Natural killer cell (primary cell): ENCODE measurements around the gene ZNF142. TPM values are rescaled to one million over a fixed set of nuclear protein-coding genes. Genes with fewer than 3 reads are reported as not detected.

Source experiments
- ATAC-seq, 3 donors: fragments of 150-1000 bp in 2 of 3; fragments of 200-7000 bp in 1 of 3; cut with Tn5 transposase; 1 replicate in 1 of 3; 2 replicates in 2 of 3; pipeline ENCODE4 v1.10.0; 2021; ENCODE audit warnings: mild to moderate bottlenecking in 2 of 3, moderate library complexity in 2 of 3
- DNase-seq, 2 donors: peaks; one replicate each; pipeline versions ENCODE4 v3.0.0 to v3.0.0-alpha.2; 2013 to 2021; ENCODE audit warnings: mixed read lengths in 1 of 2
- H3K27ac ChIP-seq: one replicate; pipeline ENCODE4 v1.5.1; 2013; ENCODE audit warnings: mild to moderate bottlenecking, low read length
- H3K27me3 ChIP-seq: one replicate; pipeline ENCODE4 v1.6.1; 2013; ENCODE audit warnings: low read length; ENCODE audit not compliant: control insufficient read depth, insufficient read depth
- H3K36me3 ChIP-seq: one replicate; pipeline ENCODE4 v1.6.1; 2013; ENCODE audit warnings: low read length; ENCODE audit not compliant: control insufficient read depth, insufficient read depth
- H3K4me1 ChIP-seq: one replicate; pipeline ENCODE4 v1.6.1; 2013; ENCODE audit warnings: low read length; ENCODE audit not compliant: control insufficient read depth, insufficient read depth
- H3K4me3 ChIP-seq: one replicate; pipeline ENCODE4 v1.5.1; 2013; ENCODE audit warnings: low read length
- H3K9me3 ChIP-seq: one replicate; pipeline ENCODE4 v1.6.1; 2013; ENCODE audit warnings: low read length; ENCODE audit not compliant: control insufficient read depth, insufficient read depth
- H3K27ac Mint-ChIP-seq, 2 donors: one replicate each; pipeline ENCODE4 v1.8.0; 2022; ENCODE audit warnings: mild to moderate bottlenecking in 2 of 2, mixed read lengths in 2 of 2, moderate library complexity in 1 of 2
- H3K27me3 Mint-ChIP-seq, 2 donors: one replicate each; pipeline ENCODE4 v1.8.0; 2022; ENCODE audit warnings: low read depth in 2 of 2, mixed read lengths in 2 of 2
- H3K36me3 Mint-ChIP-seq: one replicate; pipeline ENCODE4 v1.8.0; 2022; ENCODE audit warnings: mixed read lengths
- H3K4me1 Mint-ChIP-seq, 2 donors: one replicate each; pipeline ENCODE4 v1.8.0; 2022; ENCODE audit warnings: mixed read lengths in 2 of 2
- H3K4me3 Mint-ChIP-seq: one replicate; pipeline ENCODE4 v1.8.0; 2022; ENCODE audit warnings: mild to moderate bottlenecking, moderate library complexity, mixed read lengths
- H3K9me3 Mint-ChIP-seq, 2 donors: one replicate each; pipeline ENCODE4 v1.8.0; 2022; ENCODE audit warnings: mixed read lengths in 2 of 2
- WGBS: methylation state at CpG from one replicate; pipeline ENCODE4 v1.1.7; 2013; ENCODE audit warnings: missing lambda C conversion rate; ENCODE audit not compliant: insufficient coverage; 5-methylcytosine and 5-hydroxymethylcytosine counted together
- intact Hi-C: fragments of 100-400 bp; cut with micrococcal nuclease; formaldehyde crosslinking; loops from one replicate; pipeline ENCODE4 v1.14.2; 2022
- total RNA-seq, 4 donors: library from RNA; stranded (reverse); fragments of 120-200 nt in 1 of 4; gene quantifications; one replicate each; pipeline versions ENCODE4 v1.2.3 to v1.2.4, GENCODE V29; 2013 to 2022
- TF ChIP-seq, protein P1 (sequence below): fragments of 200-600 bp; IDR thresholded peaks from one replicate; pipeline ENCODE4 v1.8.0; 2022; ENCODE audit warnings: antibody characterized with exemption

The ZNF142 gene
- total RNA-seq, 3 donors from 2014 or later (not counting 1 experiment from before 2014, with no cell fraction given): 57.0 to 67.8 (median 62.6) TPM

DNA sequence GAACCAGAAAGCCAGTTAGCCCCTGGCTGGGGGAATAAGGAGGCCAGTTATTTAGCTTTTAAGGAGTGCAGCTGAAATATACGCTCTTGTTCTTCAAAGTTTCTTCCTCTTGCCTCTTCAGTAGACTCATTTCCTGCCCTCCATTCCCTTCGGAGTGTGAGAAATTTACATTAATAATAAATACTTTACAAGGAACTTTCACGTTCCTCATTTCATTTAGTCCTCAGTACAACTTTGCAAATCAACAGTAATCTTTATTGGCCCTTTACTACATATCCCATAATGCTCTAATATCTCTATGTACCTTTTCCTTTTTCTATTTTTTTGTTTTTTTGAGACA, 36.1 kb downstream of the ZNF142 start:
- TF ChIP-seq, protein P1, sequence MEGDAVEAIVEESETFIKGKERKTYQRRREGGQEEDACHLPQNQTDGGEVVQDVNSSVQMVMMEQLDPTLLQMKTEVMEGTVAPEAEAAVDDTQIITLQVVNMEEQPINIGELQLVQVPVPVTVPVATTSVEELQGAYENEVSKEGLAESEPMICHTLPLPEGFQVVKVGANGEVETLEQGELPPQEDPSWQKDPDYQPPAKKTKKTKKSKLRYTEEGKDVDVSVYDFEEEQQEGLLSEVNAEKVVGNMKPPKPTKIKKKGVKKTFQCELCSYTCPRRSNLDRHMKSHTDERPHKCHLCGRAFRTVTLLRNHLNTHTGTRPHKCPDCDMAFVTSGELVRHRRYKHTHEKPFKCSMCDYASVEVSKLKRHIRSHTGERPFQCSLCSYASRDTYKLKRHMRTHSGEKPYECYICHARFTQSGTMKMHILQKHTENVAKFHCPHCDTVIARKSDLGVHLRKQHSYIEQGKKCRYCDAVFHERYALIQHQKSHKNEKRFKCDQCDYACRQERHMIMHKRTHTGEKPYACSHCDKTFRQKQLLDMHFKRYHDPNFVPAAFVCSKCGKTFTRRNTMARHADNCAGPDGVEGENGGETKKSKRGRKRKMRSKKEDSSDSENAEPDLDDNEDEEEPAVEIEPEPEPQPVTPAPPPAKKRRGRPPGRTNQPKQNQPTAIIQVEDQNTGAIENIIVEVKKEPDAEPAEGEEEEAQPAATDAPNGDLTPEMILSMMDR: no peak
- Histone ChIP-seq H3K27ac (no peak overlapping the region), H3K4me1 (no peaks in the 10 kb centered on the region), H3K36me3 (no peaks in the 10 kb centered on the region), H3K9me3 (no peaks in the 10 kb centered on the region), H3K4me3 (no peak overlapping the region), H3K27me3 (no peaks in the 10 kb centered on the region)
- DNase-seq (no peak), ATAC-seq (no peak)
- Mint-ChIP-seq H3K27me3 (no peaks in the 10 kb centered on the region), H3K36me3 (no peaks in the 10 kb centered on the region), H3K4me3 (no peak overlapping the region), H3K27ac (no peak overlapping the region), H3K4me1 (no peaks in the 10 kb centered on the region), H3K9me3 (no peaks in the 10 kb centered on the region)
- intact Hi-C loops: no loop called here
- WGBS: 31% methylated on average over 2 of the region's 3 CpGs

DNA sequence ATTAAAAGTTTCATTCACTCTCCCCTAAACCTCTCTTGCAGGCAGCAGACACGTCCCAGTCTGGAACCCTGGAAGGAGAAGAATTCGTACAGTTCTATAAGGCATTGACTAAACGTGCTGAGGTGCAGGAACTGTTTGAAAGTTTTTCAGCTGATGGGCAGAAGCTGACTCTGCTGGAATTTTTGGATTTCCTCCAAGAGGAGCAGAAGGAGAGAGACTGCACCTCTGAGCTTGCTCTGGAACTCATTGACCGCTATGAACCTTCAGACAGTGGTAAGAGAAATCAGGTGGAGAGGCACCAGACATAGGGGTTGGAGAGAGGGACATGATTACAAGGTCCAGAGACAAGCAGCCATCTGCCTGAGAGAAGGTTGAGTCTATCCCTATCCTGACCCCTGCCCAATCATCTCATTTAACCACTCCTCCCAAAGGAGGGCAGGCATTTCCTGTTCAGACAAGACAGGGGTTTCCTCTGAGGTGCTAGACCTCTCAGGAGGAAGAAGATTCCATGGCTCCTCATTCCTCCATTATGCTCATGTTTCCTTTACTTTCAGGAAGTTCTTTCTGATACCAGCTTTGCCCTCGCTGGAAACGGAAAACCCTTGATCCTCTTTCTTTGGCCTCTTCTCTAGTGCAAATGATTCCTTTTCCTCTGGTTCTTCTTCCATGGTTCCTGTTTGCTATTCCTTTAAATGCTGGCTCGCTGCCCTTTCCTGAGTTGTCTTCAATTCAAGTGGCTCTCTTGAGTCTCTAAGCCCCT, 36.6 kb downstream of the ZNF142 start:
- DNase-seq (no peak), ATAC-seq (no peak)
- no peaks in the 10 kb centered on the region for H3K27me3 Mint-ChIP-seq
- Histone ChIP-seq H3K27ac (no peak overlapping the region), H3K9me3 (no peaks in the 10 kb centered on the region), H3K36me3 (no peaks in the 10 kb centered on the region), H3K4me1 (no peaks in the 10 kb centered on the region), H3K4me3 (no peak overlapping the region), H3K27me3 (no peaks in the 10 kb centered on the region)
- H3K4me1 Mint-ChIP-seq: no peaks in the 10 kb centered on the region
- intact Hi-C loops: no loop called here
- TF ChIP-seq, protein P1: no peak
- no peak overlapping the region for H3K27ac Mint-ChIP-seq
- 80% methylated on average over 7 of the region's 7 CpGs for WGBS
- H3K36me3 Mint-ChIP-seq: no peaks in the 10 kb centered on the region
- no peak overlapping the region for H3K4me3 Mint-ChIP-seq
- H3K9me3 Mint-ChIP-seq: no peaks in the 10 kb centered on the region

DNA sequence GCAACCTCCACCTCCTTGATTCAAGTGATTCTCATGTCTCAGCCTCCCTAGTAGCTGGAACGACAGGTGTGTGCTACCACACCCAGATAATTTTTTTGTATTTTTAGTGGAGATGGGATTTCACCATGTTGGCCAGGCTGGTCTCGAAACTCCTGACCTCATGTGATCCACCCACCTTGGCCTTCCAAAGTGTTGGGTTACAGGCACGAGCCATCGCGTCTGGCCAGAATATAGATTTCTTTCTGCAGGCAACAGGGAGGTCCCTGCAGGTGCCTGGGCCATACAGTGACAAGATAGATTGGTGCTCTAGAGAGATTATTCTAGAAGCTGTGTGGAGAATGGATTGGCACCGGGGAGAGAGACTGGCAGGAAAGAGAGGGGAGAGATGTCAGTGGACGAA, 38.4 kb downstream of the ZNF142 start:
- intact Hi-C loops: no loop called here
- TF ChIP-seq, protein P1: no peak
- H3K9me3 Mint-ChIP-seq: no peaks in the 10 kb centered on the region
- no peaks in the 10 kb centered on the region for H3K9me3 ChIP-seq
- H3K4me1 ChIP-seq: no peaks in the 10 kb centered on the region
- H3K36me3 Mint-ChIP-seq: no peaks in the 10 kb centered on the region
- no peaks in the 10 kb centered on the region for H3K4me1 Mint-ChIP-seq
- DNase-seq: no peak
- H3K4me3 Mint-ChIP-seq: no peak overlapping the region
- H3K27ac ChIP-seq: no peak overlapping the region
- H3K4me3 ChIP-seq: no peak overlapping the region
- H3K27me3 Mint-ChIP-seq: no peaks in the 10 kb centered on the region
- WGBS: 73% methylated on average over 4 of the region's 7 CpGs
- no peaks in the 10 kb centered on the region for H3K27me3 ChIP-seq
- no peak for ATAC-seq
- H3K36me3 ChIP-seq: no peaks in the 10 kb centered on the region
- no peak overlapping the region for H3K27ac Mint-ChIP-seq
